H9 (cell line): ENCODE measurements around the gene GOLGA6L25. TPM values are rescaled to one million over a fixed set of nuclear protein-coding genes. Genes with fewer than 3 reads are reported as not detected.
"Not testable (repeated sequence)": the region's sequence is repeated elsewhere in the genome, so short reads cannot be mapped to it uniquely, and the experiment has no call there.

ENCODE experiments used
- DNase-seq: peaks from one replicate; pipeline ENCODE4 v3.0.0-alpha.2; 2017
- H2AFZ ChIP-seq: one replicate; pipeline ENCODE4 v1.6.1; 2013; ENCODE audit warnings: mild to moderate bottlenecking, low read length, control low read depth, moderate library complexity
- H2AK5ac ChIP-seq: 2 replicates; pipeline ENCODE4 v1.6.1; 2013; ENCODE audit warnings: low read length, control low read depth, mixed read lengths; ENCODE audit not compliant: insufficient read length
- H2BK120ac ChIP-seq: one replicate; pipeline ENCODE4 v1.6.1; 2013; ENCODE audit warnings: low read depth, mild to moderate bottlenecking, low read length, control low read depth, inconsistent platforms; ENCODE audit not compliant: poor library complexity, severe bottlenecking
- H2BK12ac ChIP-seq: 2 replicates; pipeline ENCODE4 v1.6.1; 2013; ENCODE audit warnings: low read length, control low read depth, mixed read lengths, low read depth; ENCODE audit not compliant: insufficient read length
- H2BK15ac ChIP-seq: 2 replicates; pipeline ENCODE4 v1.6.1; 2013; ENCODE audit warnings: low read depth, low read length, control low read depth
- H2BK20ac ChIP-seq: one replicate; pipeline ENCODE4 v1.6.1; 2013; ENCODE audit warnings: low read depth, mild to moderate bottlenecking, low read length, control low read depth, inconsistent platforms; ENCODE audit not compliant: poor library complexity, severe bottlenecking
- H2BK5ac ChIP-seq: 2 replicates; pipeline ENCODE4 v1.6.1; 2013; ENCODE audit warnings: low read length, control low read depth, mixed read lengths; ENCODE audit not compliant: insufficient read length
- H3K14ac ChIP-seq: 2 replicates; pipeline ENCODE4 v1.6.1; 2013; ENCODE audit warnings: low read length, control low read depth; ENCODE audit not compliant: insufficient read depth
- H3K18ac ChIP-seq: 2 replicates; pipeline ENCODE4 v1.6.1; 2013; ENCODE audit warnings: low read depth, mild to moderate bottlenecking, mixed read lengths, low read length, control low read depth; ENCODE audit not compliant: insufficient read length
- H3K23ac ChIP-seq: 2 replicates; pipeline ENCODE4 v1.6.1; 2013; ENCODE audit warnings: low read length, control low read depth, mixed read lengths, low read depth; ENCODE audit not compliant: insufficient read length
- H3K23me2 ChIP-seq: 2 replicates; pipeline ENCODE4 v1.6.1; 2013; ENCODE audit warnings: low read depth, mild to moderate bottlenecking, mixed read lengths, low read length, control low read depth; ENCODE audit not compliant: insufficient read length, poor library complexity, severe bottlenecking
- H3K27ac ChIP-seq: 2 replicates; pipeline ENCODE4 v1.5.1; 2013; ENCODE audit warnings: low read length, control low read depth, mixed read lengths, low read depth; ENCODE audit not compliant: insufficient read length
- H3K27me3 ChIP-seq: 2 replicates; pipeline ENCODE4 v1.6.1; 2013; ENCODE audit warnings: low read length, control low read depth, inconsistent platforms; ENCODE audit not compliant: insufficient read depth
- H3K4ac ChIP-seq: 2 replicates; pipeline ENCODE4 v1.6.1; 2013; ENCODE audit warnings: low read depth, mild to moderate bottlenecking, control low read depth, inconsistent platforms, low read length, moderate library complexity
- H3K4me1 ChIP-seq: 2 replicates; pipeline ENCODE4 v1.6.1; 2013; ENCODE audit warnings: low read length, control low read depth, inconsistent platforms; ENCODE audit not compliant: insufficient read depth
- H3K4me2 ChIP-seq: 2 replicates; pipeline ENCODE4 v1.6.1; 2013; ENCODE audit warnings: low read length, control low read depth, mixed read lengths; ENCODE audit not compliant: insufficient read length, insufficient read depth
- H3K56ac ChIP-seq: 2 replicates; pipeline ENCODE4 v1.6.1; 2013; ENCODE audit warnings: low read depth, mild to moderate bottlenecking, mixed read lengths, low read length, control low read depth; ENCODE audit not compliant: insufficient read length
- H3K79me1 ChIP-seq: 2 replicates; pipeline ENCODE4 v1.6.1; 2013; ENCODE audit warnings: low read depth, mild to moderate bottlenecking, moderate library complexity, low read length, control low read depth, inconsistent platforms; ENCODE audit not compliant: insufficient read depth, poor library complexity, severe bottlenecking
- H3K79me2 ChIP-seq: 2 replicates; pipeline ENCODE4 v1.6.1; 2013; ENCODE audit warnings: low read length, control low read depth, inconsistent platforms; ENCODE audit not compliant: insufficient read depth
- H3K9ac ChIP-seq: 2 replicates; pipeline ENCODE4 v1.6.1; 2013; ENCODE audit warnings: low read length, control low read depth, mixed read lengths; ENCODE audit not compliant: insufficient read length; ENCODE audit errors: extremely low read depth
- H3K9me3 ChIP-seq: one replicate; pipeline ENCODE4 v1.6.1; 2013; ENCODE audit warnings: low read depth, low read length, inconsistent platforms; ENCODE audit not compliant: control insufficient read depth
- H3T11ph ChIP-seq: one replicate; pipeline ENCODE4 v1.6.1; 2013; ENCODE audit warnings: mild to moderate bottlenecking, low read length, control low read depth, inconsistent platforms
- H4K20me1 ChIP-seq: one replicate; pipeline ENCODE4 v1.6.1; 2013; ENCODE audit not compliant: control insufficient read depth, insufficient read length, insufficient read depth
- H4K5ac ChIP-seq: 2 replicates; pipeline ENCODE4 v1.6.1; 2013; ENCODE audit warnings: low read depth, mild to moderate bottlenecking, mixed read lengths, low read length, control low read depth; ENCODE audit not compliant: insufficient read length
- H4K8ac ChIP-seq: replicated peaks from 2 replicates; pipeline ENCODE4 v1.6.1; 2013; ENCODE audit warnings: low read length, control low read depth, mixed read lengths, low read depth; ENCODE audit not compliant: insufficient read length
- H4K91ac ChIP-seq: 2 replicates; pipeline ENCODE4 v1.6.1; 2013; ENCODE audit warnings: low read depth, mild to moderate bottlenecking, moderate library complexity, mixed read lengths, low read length, control low read depth; ENCODE audit not compliant: insufficient read length
- H3K27ac Mint-ChIP-seq, 3 experiments: 2 replicates in 2 of 3; 3 replicates in 1 of 3; pipeline ENCODE4 v1.8.0; 2020 to 2021; ENCODE audit warnings: mixed read lengths in 3 of 3, mild to moderate bottlenecking in 1 of 3, moderate library complexity in 1 of 3
- H3K27me3 Mint-ChIP-seq: 2 replicates; pipeline ENCODE4 v1.8.0; 2021; ENCODE audit warnings: low read depth, mild to moderate bottlenecking, moderate library complexity, mixed read lengths
- H3K36me3 Mint-ChIP-seq, 3 experiments: 2 replicates in 2 of 3; 3 replicates in 1 of 3; pipeline ENCODE4 v1.8.0; 2020 to 2021; ENCODE audit warnings: low read depth in 3 of 3, mixed read lengths in 3 of 3; ENCODE audit not compliant: insufficient read depth in 1 of 3
- H3K4me1 Mint-ChIP-seq, 2 experiments: 2 replicates each; pipeline ENCODE4 v1.8.0; 2020; ENCODE audit warnings: mixed read lengths in 2 of 2
- H3K4me3 Mint-ChIP-seq, 2 experiments: 2 replicates in 1 of 2; 3 replicates in 1 of 2; pipeline ENCODE4 v1.8.0; 2020 to 2021; ENCODE audit warnings: mild to moderate bottlenecking in 2 of 2, mixed read lengths in 2 of 2, moderate library complexity in 1 of 2
- H3K9me3 Mint-ChIP-seq, 2 experiments: 2 replicates in 1 of 2; 3 replicates in 1 of 2; pipeline ENCODE4 v1.8.0; 2020; ENCODE audit warnings: mild to moderate bottlenecking in 2 of 2, mixed read lengths in 2 of 2, moderate library complexity in 1 of 2
- WGBS: extraction: QIAGEN DNeasy Blood & Tissue Kit; methylation state at CpG from one replicate; pipeline ENCODE4 v1.1.7; 2013; ENCODE audit warnings: missing lambda C conversion rate, low lambda C conversion rate, mixed read lengths; ENCODE audit not compliant: insufficient read length; ENCODE audit errors: extremely low coverage; 5-methylcytosine and 5-hydroxymethylcytosine counted together
- total RNA-seq: library from RNA; stranded (reverse); gene quantifications from 2 replicates; pipeline ENCODE4 v1.2.1, GENCODE V29; 2021

Gene GOLGA6L25
- total RNA-seq, 1 experiment from 2014 or later, result not detected

DNA sequence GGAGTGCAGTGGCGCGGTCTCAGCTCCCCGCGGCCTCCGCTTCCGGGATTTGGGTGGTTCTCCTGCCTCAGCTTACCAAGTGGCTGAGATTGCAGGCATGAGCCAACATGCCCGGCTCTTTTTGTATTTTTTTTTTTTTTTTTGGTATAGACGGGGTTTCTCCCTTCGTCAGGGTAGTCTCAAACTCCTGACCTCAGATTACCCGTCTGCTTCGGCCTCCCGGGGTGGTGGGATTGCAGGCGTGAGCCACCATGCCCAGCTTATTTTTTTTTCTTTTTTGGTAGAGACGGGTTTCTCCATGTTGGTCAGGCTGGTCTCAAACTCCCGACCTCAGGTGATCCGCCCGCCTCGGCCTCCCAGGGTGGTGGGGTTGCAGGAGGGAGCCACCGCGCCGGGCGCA is 39.2 kb upstream of the GOLGA6L25 start:
- not testable (repeated sequence) for H3K4me1 Mint-ChIP-seq, H3K9me3 ChIP-seq, H2BK15ac ChIP-seq, H2BK20ac ChIP-seq, H3K56ac ChIP-seq, H4K91ac ChIP-seq, H3K36me3 Mint-ChIP-seq, H2BK12ac ChIP-seq, H3K4me2 ChIP-seq, H2BK120ac ChIP-seq, H3K4ac ChIP-seq, H3K79me2 ChIP-seq, H4K8ac ChIP-seq, H3K27ac Mint-ChIP-seq, H3K18ac ChIP-seq, H2BK5ac ChIP-seq, H4K20me1 ChIP-seq, H2AFZ ChIP-seq, H3K27ac ChIP-seq, DNase-seq, H3K79me1 ChIP-seq, H3K27me3 Mint-ChIP-seq, H3K4me1 ChIP-seq, H3K4me3 Mint-ChIP-seq, H3K14ac ChIP-seq, H3K27me3 ChIP-seq, H3K23me2 ChIP-seq, H3T11ph ChIP-seq, H4K5ac ChIP-seq, H3K9ac ChIP-seq, H3K9me3 Mint-ChIP-seq, H2AK5ac ChIP-seq, H3K23ac ChIP-seq
- WGBS, result no CpG with 5 or more reads among the region's 22 CpGs

DNA sequence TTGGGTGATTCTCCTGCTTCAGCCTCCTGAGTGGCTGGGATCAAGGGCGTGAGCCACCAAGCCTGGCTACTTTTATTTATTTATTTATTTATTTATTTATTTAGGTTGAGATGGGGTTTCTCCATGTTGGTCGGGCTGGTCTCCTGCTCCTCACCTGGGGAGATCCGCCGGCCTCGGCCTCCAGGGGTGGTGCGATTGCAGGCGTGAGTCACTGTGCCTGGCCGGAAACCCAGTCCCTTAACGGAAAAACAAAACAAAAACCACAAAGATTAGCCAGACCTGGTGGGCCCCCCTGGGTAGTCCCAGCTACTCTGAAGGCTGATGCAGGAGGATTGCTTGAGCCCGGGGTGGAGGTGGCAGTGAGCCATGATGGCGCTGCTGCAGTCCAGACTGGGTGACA is 38.2 kb upstream of the GOLGA6L25 start:
- H2BK12ac ChIP-seq, H2BK120ac ChIP-seq, H3K9ac ChIP-seq, H3T11ph ChIP-seq, H3K4me3 Mint-ChIP-seq, H2AFZ ChIP-seq, H3K27ac ChIP-seq, H2BK5ac ChIP-seq, H3K27ac Mint-ChIP-seq, DNase-seq, H4K5ac ChIP-seq, H4K20me1 ChIP-seq, H3K4me1 Mint-ChIP-seq, H3K9me3 Mint-ChIP-seq, H2AK5ac ChIP-seq, H3K36me3 Mint-ChIP-seq, H4K91ac ChIP-seq, H3K4me1 ChIP-seq, H3K56ac ChIP-seq, H2BK15ac ChIP-seq, H3K4me2 ChIP-seq, H3K27me3 Mint-ChIP-seq, H3K23ac ChIP-seq, H3K27me3 ChIP-seq, H2BK20ac ChIP-seq, H3K18ac ChIP-seq, H3K23me2 ChIP-seq, H4K8ac ChIP-seq, H3K79me1 ChIP-seq, H3K9me3 ChIP-seq, H3K14ac ChIP-seq, H3K4ac ChIP-seq, H3K79me2 ChIP-seq: not testable (repeated sequence)
- WGBS, result no CpG with 5 or more reads among the region's 11 CpGs
